ENCODE data around the gene ANKMY1. TPM values are rescaled to one million over a fixed set of nuclear protein-coding genes. Genes with fewer than 3 reads are reported as not detected.

The ANKMY1 gene
- total and polyA plus RNA-seq, 2 of the 13 experiments (the other 11 are each of a cell fraction or from before 2014, with no cell fraction given) = 11.7 to 18.8 TPM

DNA sequence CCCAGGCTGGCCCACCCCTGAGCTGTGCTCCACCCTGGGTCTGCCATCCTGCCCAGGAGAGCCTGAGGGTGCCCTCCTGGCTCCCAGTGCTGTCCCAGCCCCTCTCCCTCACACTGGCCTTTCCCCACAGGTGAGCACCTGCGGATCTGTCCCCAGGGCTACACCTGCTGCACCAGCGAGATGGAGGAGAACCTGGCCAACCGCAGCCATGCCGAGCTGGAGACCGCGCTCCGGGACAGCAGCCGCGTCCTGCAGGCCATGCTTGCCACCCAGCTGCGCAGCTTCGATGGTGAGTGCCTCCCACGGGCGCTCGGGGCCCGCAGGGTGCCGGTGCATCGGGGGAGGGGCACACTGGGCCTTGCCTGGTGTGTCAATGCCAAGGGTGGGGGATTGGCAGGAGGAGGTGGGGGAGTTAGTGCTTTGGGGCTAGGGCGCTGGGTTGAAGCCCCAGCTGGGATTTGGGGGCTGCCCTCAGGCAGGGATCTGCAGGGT lies 98.8 kb downstream of the ANKMY1 start:
- peaks cover 21 to 40% of the 10 kb centered on the region in 2 experiments for H3K27me3 ChIP-seq (ENCODE audit: control insufficient read depth in 1 of 2, insufficient read depth in 2 of 2, low read length in 2 of 2)
- no peak overlapping the region for H2AFZ ChIP-seq (ENCODE audit: low read length)
- H3K4me2 ChIP-seq (ENCODE audit: low read depth, low read length) = no peak overlapping the region
- DNase-seq (ENCODE audit: low spot score) (no peak), FAIRE-seq (no peak), ATAC-seq (no peak)
- peaks cover 58% of the 10 kb centered on the region for H3K4me1 ChIP-seq (ENCODE audit: insufficient read depth, low read length)
- H4K20me1 ChIP-seq (ENCODE audit: insufficient read depth, low read length) = peaks cover 10% of the 10 kb centered on the region; the same call in 1 of the 2 replicates
- WGBS (ENCODE audit: low lambda C conversion rate) = 78% methylated on average over 15 of the region's 18 CpGs
- CTCF ChIA-PET (ENCODE audit: low intra/inter-chr PET ratio, low total read pairs) = no interaction called here
- no peaks in the 10 kb centered on the region for H3K9me3 ChIP-seq (ENCODE audit: low read length)
- BruUV-seq (replicated peaks) = no TSS peak
- no peak overlapping the region for H3K4me3 ChIP-seq (replicated peaks in 1 of 3; ENCODE audit: insufficient read depth in 1 of 3, low read depth in 2 of 3, low read length in 3 of 3)
- POLR2A ChIA-PET = interaction anchor here (1.5 kb wide), 1 partner anchor 102 kb away, joined by 3 read pairs; no protein-coding TSS in a partner anchor
- intact Hi-C loops (cut with micrococcal nuclease; ENCODE audit: unreplicated experiment) = no loop called here
- H3K36me3 ChIP-seq (replicated peaks in 1 of 2; ENCODE audit: control insufficient read depth in 1 of 2, insufficient read depth in 2 of 2, low read length in 2 of 2) = no peaks in the 10 kb centered on the region
- H3K79me2 ChIP-seq (ENCODE audit: insufficient read depth, low read length) = no peaks in the 10 kb centered on the region
- H3K27ac ChIP-seq (ENCODE audit: extremely low read length, insufficient read depth, low read length) = no peak overlapping the region
- in situ Hi-C loops (cut with HindIII; ENCODE audit: extremely low pct_ligation_motif_present, low pct_unique_long_range_greater_than_20kb) = no loop called here
- no peak overlapping the region for H3K9ac ChIP-seq (ENCODE audit: insufficient read depth, low read depth, low read length)
- TF ChIP-seq ZUFSP (CRISPR knock-in tag; IDR thresholded peaks at IDR 0.05; ENCODE audit: borderline replicate concordance) (no peak), MTF1 (CRISPR knock-in tag; IDR thresholded peaks at IDR 0.05) (no peak), ZNF549 (CRISPR knock-in tag; IDR thresholded peaks at IDR 0.05) (no peak), ZNF281 (CRISPR knock-in tag; IDR thresholded peaks at IDR 0.05; ENCODE audit: borderline replicate concordance) (0 out of 2 replicates have a peak, but pooled peaks have one; percentile 19), AGO2 (optimal IDR thresholded peaks at IDR 0.05; ENCODE audit: low read depth, low read length) (peak; percentile 34), GABPA (IDR thresholded peaks at IDR 0.05; ENCODE audit: low read depth, low read length) (no peak), GABPA (CRISPR knock-in tag; IDR thresholded peaks at IDR 0.05; ENCODE audit: low read depth) (no peak), ZNF75D (CRISPR knock-in tag; IDR thresholded peaks at IDR 0.05; ENCODE audit: borderline replicate concordance) (no peak), ZNF850 (CRISPR knock-in tag; conservative IDR thresholded peaks at IDR 0.05) (no peak), ZNF816 (CRISPR knock-in tag; IDR thresholded peaks at IDR 0.05; ENCODE audit: borderline replicate concordance) (no peak), SCMH1 (CRISPR knock-in tag; IDR thresholded peaks at IDR 0.05; ENCODE audit: borderline replicate concordance) (no peak), MLX (CRISPR knock-in tag; IDR thresholded peaks at IDR 0.05) (no peak), ZNF672 (CRISPR knock-in tag; IDR thresholded peaks at IDR 0.05) (no peak), RFXANK (CRISPR knock-in tag; IDR thresholded peaks at IDR 0.05) (no peak), PRPF4 (IDR thresholded peaks at IDR 0.05; ENCODE audit: low read depth, low read length, poor library complexity, severe bottlenecking) (no peak), ZNF20 (CRISPR knock-in tag; IDR thresholded peaks at IDR 0.05) (no peak), ZNF558 (CRISPR knock-in tag; IDR thresholded peaks at IDR 0.05; ENCODE audit: borderline replicate concordance) (0 out of 2 replicates have a peak, but pooled peaks have one; percentile 44), GMEB1 (CRISPR knock-in tag; IDR thresholded peaks at IDR 0.05; ENCODE audit: borderline replicate concordance) (no peak), TCF12 (IDR thresholded peaks at IDR 0.05) (no peak), TCF12 (CRISPR knock-in tag; IDR thresholded peaks at IDR 0.05) (no peak)

All from HepG2 (cell line).